Iris pigment epithelial cell (primary cell): Measurements from ENCODE around the gene CALCR.
A peak's percentile ranks its signal among the peaks of the same experiment; 100 is the strongest.
"Not testable (repeated sequence)": the region's sequence is repeated elsewhere in the genome, so short reads cannot be mapped to it uniquely, and the experiment has no call there.

ENCODE experiments used
- DNase-seq: peaks from one replicate; pipeline ENCODE4 v3.0.0-alpha.2; 2011; ENCODE audit warnings: low read depth

The CALCR gene

DNA sequence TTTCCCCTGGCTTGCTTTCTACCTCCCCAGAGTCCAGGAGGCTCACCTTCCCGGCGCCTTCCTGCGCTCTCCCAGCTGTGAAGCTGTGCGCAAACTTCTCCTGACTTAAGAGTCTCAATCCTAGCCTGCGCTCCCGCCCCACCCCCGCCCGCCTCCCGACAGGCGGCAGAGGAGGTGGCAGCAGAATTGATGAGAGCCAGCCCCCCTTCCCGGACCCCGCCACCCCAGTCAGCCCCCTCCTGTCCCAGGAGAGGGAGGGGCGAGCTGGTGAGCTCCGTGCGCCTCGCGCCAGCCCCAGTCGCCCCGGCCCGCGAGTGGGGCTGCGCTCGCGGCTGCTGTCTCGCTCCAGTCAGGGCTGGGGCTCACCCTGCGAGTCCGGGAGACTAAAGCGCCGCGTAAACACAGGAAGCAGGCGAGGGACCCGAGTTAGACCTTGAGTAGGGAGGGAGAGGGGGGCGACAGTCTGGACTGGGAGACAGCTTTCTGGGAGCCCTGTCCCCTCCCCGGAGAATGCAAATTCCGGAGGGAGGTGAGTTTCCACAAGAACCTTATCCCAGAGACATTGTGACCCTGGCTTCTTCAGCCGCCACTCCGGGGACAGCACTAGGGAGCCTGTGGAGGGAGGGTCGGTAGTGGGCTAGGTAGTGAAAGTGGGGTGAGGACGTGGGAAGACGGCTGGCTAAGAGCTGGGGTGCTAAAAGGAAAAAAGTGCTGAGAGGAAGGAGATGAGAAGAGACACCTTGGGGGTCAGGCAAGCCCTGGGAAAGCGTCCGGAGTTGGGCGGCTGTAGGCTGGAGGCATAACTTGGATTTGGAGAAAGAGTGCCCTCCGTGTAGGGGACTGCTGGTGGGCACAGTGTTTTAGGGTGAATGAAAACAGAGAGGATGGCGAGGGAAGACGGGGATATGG is at the start of gene CALCR:
Gene CALCR, minus strand, starts transcription at position 79 of the 909 bp plus-strand sequence. CDS start 87,743 bp downstream, outside the sequence.
- no peak for DNase-seq

DNA sequence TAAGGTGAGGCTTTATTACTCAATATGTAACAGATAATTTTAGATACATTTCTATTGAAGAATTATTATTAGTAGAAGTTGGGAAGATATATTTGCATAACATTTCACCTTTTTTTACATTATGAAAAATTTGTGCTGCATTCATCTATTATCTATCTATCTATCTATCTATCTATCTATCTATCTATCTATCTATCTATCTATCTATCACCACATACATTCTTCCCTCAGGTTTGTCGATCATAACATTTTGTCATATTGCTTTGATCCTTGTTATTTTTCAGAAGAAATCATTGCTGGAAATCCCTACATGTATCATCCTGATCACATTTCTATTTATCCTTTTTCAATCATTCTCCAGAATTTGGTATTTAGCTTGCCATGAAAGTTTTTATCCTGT is 49.3 kb upstream of the CALCR start:
- no peak for DNase-seq

GRCh38 chr7:93622036-93623033 is 47.8 kb upstream of the CALCR start:
- DNase-seq: peak; percentile 19

GRCh38 chr7:93620864-93621263 is 46.3 kb upstream of the CALCR start:
- DNase-seq: no peak

DNA sequence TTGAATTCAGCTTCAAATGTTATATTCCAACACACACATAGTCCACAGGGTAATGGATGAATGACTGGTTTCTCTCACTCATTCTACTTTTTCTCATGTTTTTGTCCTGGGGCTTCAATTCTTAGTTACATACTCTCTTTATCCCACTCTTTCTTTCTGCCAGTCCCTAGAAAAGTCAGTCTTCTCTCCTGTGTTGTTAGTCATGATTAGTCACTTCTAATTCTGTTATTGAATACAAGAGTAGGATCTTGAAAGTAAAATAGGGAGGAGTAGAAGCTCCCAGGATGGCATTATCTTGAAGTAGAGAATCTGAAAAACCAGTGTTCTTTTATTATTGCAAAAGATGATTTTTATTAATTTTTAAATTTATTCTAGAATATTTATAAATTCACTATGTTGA is 45.5 kb upstream of the CALCR start:
- no peak for DNase-seq

GRCh38 chr7:93601363-93601762 is 26.8 kb upstream of the CALCR start:
- peak; percentile 2 for DNase-seq

- DNase-seq: no peak
Observed at GRCh38 chr7:93594250-93594649, 19.7 kb upstream of the CALCR start.

DNA sequence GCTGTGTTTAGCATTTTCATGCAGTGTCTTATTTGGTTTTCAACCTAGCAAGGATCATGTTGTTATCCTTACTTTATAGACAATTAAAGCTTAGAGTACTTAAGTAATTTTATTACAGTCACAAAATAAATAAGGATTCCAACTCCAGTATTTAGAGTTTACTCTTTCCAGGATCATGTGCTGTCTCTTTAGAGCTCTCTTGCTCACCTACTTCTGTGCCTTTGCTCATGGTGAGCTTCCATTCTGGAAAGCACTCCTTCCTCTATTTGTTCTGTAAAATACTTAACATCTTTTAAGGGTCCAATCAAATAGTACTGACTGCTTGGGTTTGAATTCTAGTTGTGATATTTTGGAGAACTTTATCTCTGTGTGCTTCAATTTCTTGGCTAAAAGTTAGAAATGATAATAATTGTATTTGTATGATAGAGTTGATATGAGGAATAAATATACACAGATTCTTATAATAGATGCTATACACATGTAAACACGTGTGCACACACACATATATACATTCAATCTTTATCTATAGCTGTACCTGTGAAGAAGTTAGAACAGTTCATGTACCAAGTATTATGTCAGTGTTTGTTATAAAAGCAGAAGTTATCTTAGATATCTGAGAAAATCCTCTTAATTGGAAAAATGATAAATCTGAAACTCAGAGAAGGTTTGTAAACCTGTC is 18.2 kb upstream of the CALCR start:
- DNase-seq: no peak

GRCh38 chr7:93591224-93592050 is 16.9 kb upstream of the CALCR start:
- not testable (repeated sequence) for DNase-seq

DNA sequence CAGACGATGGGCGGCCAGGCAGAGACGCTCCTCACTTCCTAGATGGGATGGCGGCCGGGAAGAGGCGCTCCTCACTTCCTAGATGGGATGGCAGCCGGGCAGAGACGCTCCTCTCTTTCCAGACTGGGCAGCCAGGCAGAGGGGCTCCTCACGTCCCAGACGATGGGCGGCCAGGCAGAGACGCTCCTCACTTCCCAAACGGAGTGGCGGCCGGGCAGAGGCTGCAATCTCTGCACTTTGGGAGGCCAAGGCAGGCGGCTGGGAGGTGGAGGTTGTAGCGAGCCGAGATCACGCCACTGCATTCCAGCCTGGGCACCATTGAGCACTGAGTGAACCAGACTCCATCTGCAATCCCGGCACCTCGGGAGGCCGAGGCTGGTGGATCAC is 11.9 kb upstream of the CALCR start:
- DNase-seq: not testable (repeated sequence)

DNA sequence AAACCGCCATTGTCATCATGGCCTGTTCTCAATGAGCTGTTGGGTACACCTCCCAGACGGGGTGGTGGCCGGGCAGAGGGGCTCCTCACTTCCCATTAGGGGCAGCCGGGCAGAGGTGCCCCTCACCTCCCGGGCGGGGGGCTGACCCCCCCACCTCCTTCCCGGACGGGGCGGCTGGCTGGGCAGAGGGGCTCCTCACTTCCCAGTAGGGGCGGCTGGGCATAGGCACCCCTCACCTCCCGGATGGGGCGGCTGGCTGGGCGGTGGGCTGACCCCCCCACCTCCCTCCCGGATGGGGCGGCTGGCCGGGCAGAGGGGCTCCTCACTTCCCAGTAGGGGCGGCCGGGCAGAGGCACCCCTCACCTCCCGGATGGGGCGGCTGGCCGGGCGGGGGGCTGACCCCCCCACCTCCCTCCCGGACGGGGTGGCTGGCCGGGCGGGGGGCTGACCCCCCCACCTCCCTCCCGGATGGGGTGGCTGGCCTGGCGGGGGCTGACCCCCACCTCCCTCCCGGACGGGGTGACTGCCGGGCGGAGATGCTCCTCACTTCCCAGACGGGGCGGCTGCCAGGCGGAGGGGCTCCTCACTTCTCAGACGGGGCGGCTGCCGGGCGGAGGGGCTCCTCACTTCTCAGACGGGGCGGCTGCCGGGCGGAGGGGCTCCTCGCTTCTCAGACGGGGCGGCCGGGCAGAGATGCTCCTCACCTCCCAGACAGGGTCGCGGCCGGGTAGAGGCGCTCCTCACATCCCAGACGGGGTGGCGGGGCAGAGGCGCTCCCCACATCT is 11.4 kb upstream of the CALCR start:
- DNase-seq: not testable (repeated sequence)

GRCh38 chr7:93579431-93579830 is 4.9 kb upstream of the CALCR start:
- DNase-seq: no peak

GRCh38 chr7:93578762-93579161 is 4.2 kb upstream of the CALCR start:
- no peak for DNase-seq

DNA sequence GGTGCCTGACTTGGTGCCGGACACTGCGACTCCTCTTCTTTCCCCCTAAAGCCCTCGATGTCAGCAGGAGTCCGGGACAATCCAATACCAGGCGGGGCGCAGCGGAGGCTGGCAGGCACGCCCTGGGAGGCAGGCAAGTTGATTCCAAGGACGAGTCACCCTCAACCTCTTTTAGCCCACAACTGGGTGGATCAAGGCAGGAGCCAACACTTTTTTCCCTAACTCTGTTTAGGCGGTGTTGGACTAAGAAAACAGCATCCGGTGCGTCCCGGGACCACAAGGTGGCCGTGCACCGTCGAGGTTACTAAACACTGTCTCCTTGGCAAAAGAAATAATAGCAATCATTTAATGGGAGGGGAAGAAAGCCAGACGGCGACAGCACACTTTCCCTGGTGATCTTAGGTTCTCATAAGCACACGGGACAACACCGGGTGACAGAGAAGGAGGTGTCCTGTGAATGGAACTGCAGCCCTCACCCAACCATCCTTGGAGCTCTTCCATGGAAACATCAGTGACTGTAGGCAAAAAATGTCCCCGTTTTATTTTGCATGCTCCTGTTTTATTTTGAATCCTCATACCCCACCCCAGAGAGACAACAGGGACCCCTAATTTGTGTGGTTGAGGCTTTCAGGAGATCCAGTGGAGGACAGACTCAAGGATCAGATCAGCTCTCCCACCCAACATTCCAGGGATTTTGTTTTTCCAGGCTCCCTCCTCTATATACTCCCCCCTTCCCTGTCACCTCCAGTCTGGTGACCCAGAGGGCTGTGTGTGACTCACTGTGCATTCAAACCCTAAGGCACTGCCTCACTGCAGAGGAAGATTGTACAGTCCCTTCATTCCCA is 1.3 kb upstream of the CALCR start:
- DNase-seq: no peak

- no peak for DNase-seq
Observed at GRCh38 chr7:93574269-93574645, 267 bp downstream of the CALCR start.

DNA sequence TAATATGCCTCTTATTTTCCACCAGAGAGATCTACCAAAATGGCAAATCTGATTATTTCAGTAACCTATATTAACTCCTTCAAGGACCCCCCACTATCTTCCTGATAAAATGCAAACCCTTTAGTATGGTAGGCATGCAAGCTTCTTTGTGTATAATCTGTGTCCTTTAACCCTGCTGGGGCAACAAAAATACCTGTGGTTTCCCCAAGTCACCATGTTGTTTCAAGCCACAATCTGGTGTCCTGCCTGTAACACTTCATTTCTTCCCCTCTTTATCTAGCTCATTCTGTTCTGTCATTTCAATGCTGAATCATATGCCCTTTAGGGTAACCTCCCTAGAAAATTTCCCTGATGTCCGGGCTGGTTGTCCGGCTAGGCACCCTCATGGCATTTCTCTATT is 5.3 kb downstream of the CALCR start:
- DNase-seq: no peak

DNA sequence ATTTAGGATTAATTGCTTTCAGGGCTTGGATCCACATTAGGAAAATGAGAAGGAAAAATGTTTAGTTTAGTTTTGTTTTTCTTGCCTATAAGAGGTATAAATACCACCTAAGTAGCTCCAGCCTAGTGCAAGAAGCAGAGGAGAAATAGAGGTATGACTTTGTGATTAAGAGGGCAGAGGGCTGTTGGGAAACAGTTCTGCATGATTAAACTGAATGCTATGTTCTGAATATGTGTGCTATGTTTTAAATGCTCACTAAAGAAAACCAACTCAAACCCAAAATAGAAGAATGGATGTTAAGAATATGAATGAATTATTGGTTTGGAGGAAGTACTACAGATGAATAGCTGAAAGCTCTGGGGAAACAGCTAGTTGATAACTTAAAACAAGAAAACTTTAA is 7.6 kb downstream of the CALCR start:
- peak; percentile 46 for DNase-seq

GRCh38 chr7:93563584-93563983 is 10.9 kb downstream of the CALCR start:
- DNase-seq: no peak

DNA sequence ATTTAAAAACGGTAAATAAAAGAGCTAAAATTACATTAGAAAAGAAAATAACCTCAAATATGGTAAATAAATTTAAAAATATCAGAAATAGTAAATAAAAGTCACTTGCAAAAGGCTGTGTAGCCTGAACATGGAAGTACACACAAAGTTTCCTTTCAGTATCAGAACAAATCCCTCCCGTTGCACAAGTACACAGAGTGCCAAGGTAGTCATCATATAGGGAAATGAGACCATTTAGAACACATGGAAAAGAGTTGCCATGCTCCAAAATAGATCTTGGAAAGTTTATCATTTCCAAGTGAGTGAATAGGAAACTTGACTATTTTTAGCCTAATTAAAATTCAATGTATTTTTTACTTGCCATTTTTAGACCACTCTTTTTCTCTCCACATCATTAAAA is 11.6 kb downstream of the CALCR start:
- no peak for DNase-seq

GRCh38 chr7:93562106-93562505 is 12.4 kb downstream of the CALCR start:
- DNase-seq: no peak
